NCI-H1417 (cell line): ENCODE measurements around the gene PIK3AP1.
A peak's percentile ranks its signal among the peaks of the same experiment; 100 is the strongest.
"Not testable (repeated sequence)": the region's sequence is repeated elsewhere in the genome, so short reads cannot be mapped to it uniquely, and the experiment has no call there.

Source experiments
- DNase-seq, 3 experiments: peaks; one replicate each; lab custom pipeline; 2025; lab: John Stamatoyannopoulos, UW

PIK3AP1 gene

GRCh38 chr10:96696845-96697425 is 23.4 kb downstream of the PIK3AP1 start:
- no peak for DNase-seq

- no peak for DNase-seq
These were observed 24.2 kb downstream of the PIK3AP1 start for GRCh38 chr10:96695975-96696634.

- no peak for DNase-seq
These were observed 24.9 kb downstream of the PIK3AP1 start for GRCh38 chr10:96695366-96695765.

- no peak for DNase-seq
These were observed 26.9 kb downstream of the PIK3AP1 start for GRCh38 chr10:96693431-96693830.

GRCh38 chr10:96692427-96692826 is 27.9 kb downstream of the PIK3AP1 start:
- DNase-seq, result no peak

- DNase-seq, result no peak
These were observed 28.6 kb downstream of the PIK3AP1 start for GRCh38 chr10:96691761-96692160.

- no peak for DNase-seq
These were observed 29.3 kb downstream of the PIK3AP1 start for GRCh38 chr10:96690755-96691730.

GRCh38 chr10:96688789-96689188 is 31.5 kb downstream of the PIK3AP1 start:
- no peak for DNase-seq

GRCh38 chr10:96687317-96688012 is 32.8 kb downstream of the PIK3AP1 start:
- no peak for DNase-seq

- DNase-seq, result no peak
These were observed 33.8 kb downstream of the PIK3AP1 start for GRCh38 chr10:96686514-96686913.

GRCh38 chr10:96685306-96685705 is 35.0 kb downstream of the PIK3AP1 start:
- no peak for DNase-seq

GRCh38 chr10:96684826-96685225 is 35.5 kb downstream of the PIK3AP1 start:
- no peak for DNase-seq

GRCh38 chr10:96683710-96684109 is 36.6 kb downstream of the PIK3AP1 start:
- peak in 1 of 3 experiments; percentile 5 for DNase-seq

GRCh38 chr10:96683065-96683464 is 37.2 kb downstream of the PIK3AP1 start:
- DNase-seq, result no peak

- no peak for DNase-seq
These were observed 38.8 kb downstream of the PIK3AP1 start for GRCh38 chr10:96681524-96681923.

- DNase-seq, result not testable (repeated sequence)
These were observed 39.9 kb downstream of the PIK3AP1 start for GRCh38 chr10:96680463-96680862.

GRCh38 chr10:96678725-96679124 is 41.6 kb downstream of the PIK3AP1 start:
- DNase-seq, result no peak

- DNase-seq, result no peak
These were observed 43.8 kb downstream of the PIK3AP1 start for GRCh38 chr10:96676272-96677112.

- DNase-seq, result no peak
These were observed 44.5 kb downstream of the PIK3AP1 start for GRCh38 chr10:96675846-96676245.

GRCh38 chr10:96673318-96674099 is 46.8 kb downstream of the PIK3AP1 start:
- peak in 1 of 3 experiments; percentile 1 for DNase-seq
